Activated T-helper 1 cell treated with anti-CD3 and anti-CD28 coated beads, Interleukin-2, amount 50 U/mL, for 16 hours (primary cell): ENCODE data around the gene CMTM5.
"Not testable (repeated sequence)": the region's sequence is repeated elsewhere in the genome, so short reads cannot be mapped to it uniquely, and the experiment has no call there.

Experiments used
- DNase-seq, 2 donors: peaks; one replicate each; pipeline ENCODE4 v3.0.0-alpha.2; 2020; ENCODE audit warnings: low read depth in 1 of 2, low spot score in 1 of 2

Gene CMTM5

GRCh38 chr14:23396126-23396525, 19.3 kb downstream of the CMTM5 start:
- DNase-seq, result no peak

GRCh38 chr14:23396781-23397407, 20.0 kb downstream of the CMTM5 start:
- DNase-seq, result no peak

GRCh38 chr14:23398348-23398747, 21.5 kb downstream of the CMTM5 start:
- no peak for DNase-seq

- no peak for DNase-seq
Measured at GRCh38 chr14:23399136-23399535, 22.3 kb downstream of the CMTM5 start.

GRCh38 chr14:23399591-23399990, 22.7 kb downstream of the CMTM5 start:
- no peak for DNase-seq

- DNase-seq, result not testable (repeated sequence)
Measured at GRCh38 chr14:23400496-23401149, 23.8 kb downstream of the CMTM5 start.

GRCh38 chr14:23401291-23401690, 24.4 kb downstream of the CMTM5 start:
- DNase-seq, result no peak

GRCh38 chr14:23402296-23403138, 25.7 kb downstream of the CMTM5 start:
- DNase-seq, result no peak

GRCh38 chr14:23403139-23403438, 26.2 kb downstream of the CMTM5 start:
- no peak for DNase-seq

GRCh38 chr14:23403908-23404307, 27.1 kb downstream of the CMTM5 start:
- DNase-seq, result no peak

- DNase-seq, result no peak
Measured at GRCh38 chr14:23404331-23404900, 27.6 kb downstream of the CMTM5 start.

GRCh38 chr14:23405096-23405495, 28.2 kb downstream of the CMTM5 start:
- no peak for DNase-seq

GRCh38 chr14:23405516-23406025, 28.7 kb downstream of the CMTM5 start:
- no peak for DNase-seq

GRCh38 chr14:23406244-23406643, 29.4 kb downstream of the CMTM5 start:
- DNase-seq, result no peak

GRCh38 chr14:23406725-23407355, 30.0 kb downstream of the CMTM5 start:
- DNase-seq, result no peak

- no peak for DNase-seq
Measured at GRCh38 chr14:23407516-23408306, 30.9 kb downstream of the CMTM5 start, which contains the start of gene MYH6. Gene MYH6 (minus strand): TSS chr14:23408273. CDS start chr14:23407223, 1,050 bp downstream.

GRCh38 chr14:23408307-23408630, 31.4 kb downstream of the CMTM5 start:
- DNase-seq, result no peak

GRCh38 chr14:23409475-23409874, 32.6 kb downstream of the CMTM5 start:
- no peak for DNase-seq

- no peak for DNase-seq
Measured at GRCh38 chr14:23409966-23410635, 33.3 kb downstream of the CMTM5 start.
